ENCODE measurements around the gene UBR3. TPM values are rescaled to one million over a fixed set of nuclear protein-coding genes. Genes with fewer than 3 reads are reported as not detected.

The UBR3 gene, protein sequence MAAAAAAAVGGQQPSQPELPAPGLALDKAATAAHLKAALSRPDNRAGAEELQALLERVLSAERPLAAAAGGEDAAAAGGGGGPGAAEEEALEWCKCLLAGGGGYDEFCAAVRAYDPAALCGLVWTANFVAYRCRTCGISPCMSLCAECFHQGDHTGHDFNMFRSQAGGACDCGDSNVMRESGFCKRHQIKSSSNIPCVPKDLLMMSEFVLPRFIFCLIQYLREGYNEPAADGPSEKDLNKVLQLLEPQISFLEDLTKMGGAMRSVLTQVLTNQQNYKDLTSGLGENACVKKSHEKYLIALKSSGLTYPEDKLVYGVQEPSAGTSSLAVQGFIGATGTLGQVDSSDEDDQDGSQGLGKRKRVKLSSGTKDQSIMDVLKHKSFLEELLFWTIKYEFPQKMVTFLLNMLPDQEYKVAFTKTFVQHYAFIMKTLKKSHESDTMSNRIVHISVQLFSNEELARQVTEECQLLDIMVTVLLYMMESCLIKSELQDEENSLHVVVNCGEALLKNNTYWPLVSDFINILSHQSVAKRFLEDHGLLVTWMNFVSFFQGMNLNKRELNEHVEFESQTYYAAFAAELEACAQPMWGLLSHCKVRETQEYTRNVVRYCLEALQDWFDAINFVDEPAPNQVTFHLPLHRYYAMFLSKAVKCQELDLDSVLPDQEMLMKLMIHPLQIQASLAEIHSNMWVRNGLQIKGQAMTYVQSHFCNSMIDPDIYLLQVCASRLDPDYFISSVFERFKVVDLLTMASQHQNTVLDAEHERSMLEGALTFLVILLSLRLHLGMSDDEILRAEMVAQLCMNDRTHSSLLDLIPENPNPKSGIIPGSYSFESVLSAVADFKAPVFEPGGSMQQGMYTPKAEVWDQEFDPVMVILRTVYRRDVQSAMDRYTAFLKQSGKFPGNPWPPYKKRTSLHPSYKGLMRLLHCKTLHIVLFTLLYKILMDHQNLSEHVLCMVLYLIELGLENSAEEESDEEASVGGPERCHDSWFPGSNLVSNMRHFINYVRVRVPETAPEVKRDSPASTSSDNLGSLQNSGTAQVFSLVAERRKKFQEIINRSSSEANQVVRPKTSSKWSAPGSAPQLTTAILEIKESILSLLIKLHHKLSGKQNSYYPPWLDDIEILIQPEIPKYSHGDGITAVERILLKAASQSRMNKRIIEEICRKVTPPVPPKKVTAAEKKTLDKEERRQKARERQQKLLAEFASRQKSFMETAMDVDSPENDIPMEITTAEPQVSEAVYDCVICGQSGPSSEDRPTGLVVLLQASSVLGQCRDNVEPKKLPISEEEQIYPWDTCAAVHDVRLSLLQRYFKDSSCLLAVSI (N-terminal part only)
- total RNA-seq = 21.6 and 35.0 TPM in 2 replicates

DNA sequence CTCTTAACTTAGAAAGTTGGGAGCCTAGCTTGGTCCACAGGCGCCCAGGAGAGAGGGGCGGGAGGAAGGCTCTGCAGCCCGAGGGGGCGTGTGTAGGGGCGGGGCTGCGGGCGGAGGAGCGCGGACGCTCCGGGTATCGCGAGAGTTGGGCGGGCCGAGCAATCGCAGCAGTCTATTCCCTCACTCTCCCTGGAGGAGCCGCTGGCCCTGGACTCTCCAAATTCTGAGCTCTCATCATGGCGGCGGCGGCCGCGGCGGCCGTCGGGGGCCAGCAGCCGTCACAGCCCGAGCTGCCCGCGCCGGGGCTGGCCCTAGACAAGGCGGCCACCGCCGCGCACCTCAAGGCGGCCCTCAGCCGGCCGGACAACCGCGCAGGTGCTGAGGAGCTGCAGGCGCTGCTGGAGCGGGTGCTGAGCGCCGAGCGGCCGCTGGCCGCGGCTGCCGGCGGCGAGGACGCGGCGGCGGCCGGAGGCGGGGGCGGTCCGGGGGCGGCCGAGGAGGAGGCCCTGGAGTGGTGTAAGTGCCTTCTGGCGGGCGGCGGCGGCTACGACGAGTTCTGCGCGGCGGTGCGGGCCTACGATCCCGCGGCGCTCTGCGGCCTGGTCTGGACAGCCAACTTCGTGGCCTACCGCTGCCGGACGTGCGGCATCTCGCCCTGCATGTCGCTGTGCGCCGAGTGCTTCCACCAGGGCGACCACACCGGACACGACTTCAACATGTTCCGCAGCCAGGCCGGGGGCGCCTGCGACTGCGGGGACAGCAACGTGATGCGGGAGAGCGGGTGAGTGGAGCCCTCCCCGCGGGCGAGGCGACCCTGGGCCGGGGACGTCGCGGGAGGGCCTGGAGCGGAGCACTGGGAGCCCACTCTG is at the start of gene UBR3:
UBR3 (plus strand) TSS at position 183 of the 869 bp plus-strand sequence; CDS start at position 237, 54 bp downstream.

GRCh38 chr2:169798718-169799592 is 28.3 kb upstream of the UBR3 start, which contains the start of gene SSB:
SSB (plus strand) TSS chr2:169798871; CDS start chr2:169800961, 2,090 bp downstream.

GRCh38 chr2:169824373-169825333 is 2.6 kb upstream of the UBR3 start, which contains the start of gene METTL5:
METTL5 (minus strand) TSS chr2:169824905; CDS start chr2:169824597, 308 bp downstream.

Other genes starting within 250 kb of the UBR3 start
- 17.3 and 26.6 TPM in 2 replicates for gene PPIG, start 243.1 kb upstream of the UBR3 start, total RNA-seq
- gene CFAP210, start 133.0 kb upstream of the UBR3 start, total RNA-seq = 0.17 TPM in 1 of 2 replicates, not detected in the other
- 1.4 TPM in 2 replicates for gene PHOSPHO2, start 133.0 kb upstream of the UBR3 start, total RNA-seq
- 1.3 and 2.1 TPM in 2 replicates for gene KLHL23, start 93.6 kb upstream of the UBR3 start, total RNA-seq
- gene SSB, start 28.6 kb upstream of the UBR3 start, total RNA-seq = 51.2 and 83.9 TPM in 2 replicates
- 41.8 and 43.4 TPM in 2 replicates for gene METTL5, start 2.5 kb upstream of the UBR3 start, total RNA-seq